HG02763 (cell line): Measurements from ENCODE around the gene PCDHB1.

Experiments used
- ATAC-seq: cut with Tn5 transposase; IDR thresholded peaks from one replicate; pipeline ENCODE4 v1.9.1; 2021; ENCODE audit warnings: mild to moderate bottlenecking, moderate library complexity; ENCODE audit not compliant: unreplicated experiment

The PCDHB1 gene

GRCh38 chr5:141050622-141051520 lies at the start of gene PCDHB1:
Gene PCDHB1, plus strand, starts transcription at chr5:141051374. Its CDS starts 97 bp downstream, at chr5:141051471.
- no peak for ATAC-seq

- no peak for ATAC-seq
Observed at GRCh38 chr5:141001446-141001843, 49.7 kb upstream of the PCDHB1 start.

- ATAC-seq = no peak
Observed at GRCh38 chr5:141001844-141002604, 49.1 kb upstream of the PCDHB1 start.

GRCh38 chr5:141002605-141002965 lies 48.6 kb upstream of the PCDHB1 start:
- no peak for ATAC-seq

GRCh38 chr5:141003031-141003430 lies 48.1 kb upstream of the PCDHB1 start:
- no peak for ATAC-seq

GRCh38 chr5:141003791-141004611 lies 47.2 kb upstream of the PCDHB1 start:
- no peak for ATAC-seq

- no peak for ATAC-seq
Observed at GRCh38 chr5:141007791-141008190, 43.4 kb upstream of the PCDHB1 start.

- ATAC-seq = no peak
Observed at GRCh38 chr5:141010047-141010793, 41.0 kb upstream of the PCDHB1 start.

GRCh38 chr5:141017943-141018342 lies 33.2 kb upstream of the PCDHB1 start:
- no peak for ATAC-seq

GRCh38 chr5:141022384-141022783 lies 28.8 kb upstream of the PCDHB1 start:
- no peak for ATAC-seq

- ATAC-seq = no peak
Observed at GRCh38 chr5:141031006-141031405, 20.2 kb upstream of the PCDHB1 start.

GRCh38 chr5:141032626-141033025 lies 18.5 kb upstream of the PCDHB1 start:
- ATAC-seq = no peak

- ATAC-seq = no peak
Observed at GRCh38 chr5:141039061-141039460, 12.1 kb upstream of the PCDHB1 start.

GRCh38 chr5:141039517-141039916 lies 11.7 kb upstream of the PCDHB1 start:
- ATAC-seq = no peak

GRCh38 chr5:141040093-141040770 lies 10.9 kb upstream of the PCDHB1 start:
- no peak for ATAC-seq

- peak; percentile 71 for ATAC-seq
Observed at GRCh38 chr5:141040771-141041426, 10.3 kb upstream of the PCDHB1 start.

- ATAC-seq = no peak
Observed at GRCh38 chr5:141041427-141041785, 9.8 kb upstream of the PCDHB1 start.

- ATAC-seq = no peak
Observed at GRCh38 chr5:141042555-141042954, 8.6 kb upstream of the PCDHB1 start.

- no peak for ATAC-seq
Observed at GRCh38 chr5:141051521-141051866, 320 bp downstream of the PCDHB1 start.

- no peak for ATAC-seq
Observed at GRCh38 chr5:141077826-141078225, 26.7 kb downstream of the PCDHB1 start.
